ENCODE measurements around the gene PABPN1L. TPM values are rescaled to one million over a fixed set of nuclear protein-coding genes. Genes with fewer than 3 reads are reported as not detected.
"Not testable (repeated sequence)": the region's sequence is repeated elsewhere in the genome, so short reads cannot be mapped to it uniquely, and the experiment has no call there.

PABPN1L gene
- total RNA-seq, 2 donors from 2014 or later: not detected

DNA sequence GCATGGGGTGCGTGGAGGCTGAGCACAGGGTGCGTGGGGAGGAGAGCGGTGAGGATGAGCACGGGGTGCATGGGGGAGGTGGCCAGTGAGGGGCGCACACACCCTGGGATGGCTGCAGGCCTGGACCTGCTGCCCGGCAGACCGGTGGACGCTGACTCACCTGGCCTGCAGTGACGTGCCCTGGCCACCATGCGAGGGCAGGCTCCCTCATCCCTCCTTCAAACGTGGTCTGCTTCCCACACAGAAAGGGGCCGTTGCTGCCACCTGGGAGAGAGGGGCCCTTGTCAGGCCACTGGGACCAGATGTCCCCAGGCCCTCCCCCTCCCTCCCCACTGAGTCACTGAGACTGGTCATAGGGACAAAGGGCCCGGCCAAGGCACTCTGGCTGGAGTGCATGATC, 34.6 kb downstream of the PABPN1L start:
- H3K4me3 Mint-ChIP-seq: no peak overlapping the region
- H3K27ac Mint-ChIP-seq: no peak overlapping the region
- no peaks in the 10 kb centered on the region for H3K9me3 Mint-ChIP-seq
- no peaks in the 10 kb centered on the region for H3K4me1 Mint-ChIP-seq
- H3K27me3 Mint-ChIP-seq: no peaks in the 10 kb centered on the region
- no peak for ATAC-seq (replicated peaks)
- no peaks in the 10 kb centered on the region for H3K36me3 Mint-ChIP-seq (ENCODE audit: low read depth)

DNA sequence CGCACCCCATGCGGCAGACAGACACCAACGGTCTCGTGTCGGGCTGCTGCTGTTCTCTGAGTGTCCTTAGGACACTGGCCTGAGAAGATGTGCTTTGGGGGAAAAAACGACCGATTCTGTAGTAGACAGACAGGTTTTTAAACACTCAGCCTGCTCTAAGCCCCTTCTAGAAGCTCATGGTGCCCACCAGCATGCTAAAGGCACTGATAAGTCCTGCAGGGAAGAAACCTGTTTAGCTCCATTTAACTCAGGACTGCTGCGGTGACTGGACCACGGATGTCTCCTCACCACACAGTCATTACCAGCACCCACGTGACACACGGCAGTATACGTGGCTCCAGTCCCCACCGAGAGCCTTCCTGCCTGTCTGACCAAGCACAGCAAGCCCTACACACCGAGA, 35.7 kb downstream of the PABPN1L start:
- H3K4me3 Mint-ChIP-seq: no peak overlapping the region
- no peaks in the 10 kb centered on the region for H3K9me3 Mint-ChIP-seq
- H3K36me3 Mint-ChIP-seq (ENCODE audit: low read depth): no peaks in the 10 kb centered on the region
- H3K27ac Mint-ChIP-seq: no peak overlapping the region
- no peaks in the 10 kb centered on the region for H3K27me3 Mint-ChIP-seq
- H3K4me1 Mint-ChIP-seq: no peaks in the 10 kb centered on the region
- ATAC-seq (replicated peaks): no peak

DNA sequence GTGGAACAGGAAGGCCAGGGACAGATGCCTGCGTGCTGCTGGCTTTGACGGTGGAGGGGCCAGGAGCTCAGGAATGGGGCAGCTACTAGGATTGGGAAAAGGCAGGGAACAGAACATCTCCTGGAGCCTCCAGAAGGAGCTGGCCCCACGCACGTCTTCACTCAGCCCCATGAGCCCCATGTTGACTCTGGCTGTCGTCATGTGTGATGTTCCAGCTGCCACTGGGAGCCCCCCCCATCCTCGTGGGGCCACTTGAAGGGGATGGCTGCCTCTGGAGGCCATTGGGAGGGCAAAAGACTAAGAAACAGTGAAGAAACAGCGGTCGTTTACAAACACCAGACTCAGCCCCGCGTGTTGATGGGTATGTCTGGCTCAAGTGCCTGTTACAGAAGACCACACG, 36.2 kb downstream of the PABPN1L start:
- no peak overlapping the region for H3K27ac Mint-ChIP-seq
- H3K36me3 Mint-ChIP-seq (ENCODE audit: low read depth): no peaks in the 10 kb centered on the region
- H3K4me1 Mint-ChIP-seq: no peaks in the 10 kb centered on the region
- H3K27me3 Mint-ChIP-seq: no peaks in the 10 kb centered on the region
- ATAC-seq (replicated peaks): no peak
- H3K9me3 Mint-ChIP-seq: no peaks in the 10 kb centered on the region
- H3K4me3 Mint-ChIP-seq: no peak overlapping the region

GRCh38 chr16:88828711-88829110, 37.7 kb downstream of the PABPN1L start:
- H3K27me3 Mint-ChIP-seq: no peaks in the 10 kb centered on the region
- H3K4me3 Mint-ChIP-seq: no peak overlapping the region
- ATAC-seq (replicated peaks): no peak
- H3K4me1 Mint-ChIP-seq: no peaks in the 10 kb centered on the region
- no peaks in the 10 kb centered on the region for H3K9me3 Mint-ChIP-seq
- H3K36me3 Mint-ChIP-seq (ENCODE audit: low read depth): no peaks in the 10 kb centered on the region
- H3K27ac Mint-ChIP-seq: no peak overlapping the region

GRCh38 chr16:88827727-88828126, 38.7 kb downstream of the PABPN1L start:
- Mint-ChIP-seq H3K9me3 (no peaks in the 10 kb centered on the region), H3K27ac (no peak overlapping the region), H3K4me3 (no peak overlapping the region), H3K36me3 (ENCODE audit: low read depth) (no peaks in the 10 kb centered on the region), H3K4me1 (no peaks in the 10 kb centered on the region), H3K27me3 (no peaks in the 10 kb centered on the region)
- ATAC-seq (replicated peaks): no peak

DNA sequence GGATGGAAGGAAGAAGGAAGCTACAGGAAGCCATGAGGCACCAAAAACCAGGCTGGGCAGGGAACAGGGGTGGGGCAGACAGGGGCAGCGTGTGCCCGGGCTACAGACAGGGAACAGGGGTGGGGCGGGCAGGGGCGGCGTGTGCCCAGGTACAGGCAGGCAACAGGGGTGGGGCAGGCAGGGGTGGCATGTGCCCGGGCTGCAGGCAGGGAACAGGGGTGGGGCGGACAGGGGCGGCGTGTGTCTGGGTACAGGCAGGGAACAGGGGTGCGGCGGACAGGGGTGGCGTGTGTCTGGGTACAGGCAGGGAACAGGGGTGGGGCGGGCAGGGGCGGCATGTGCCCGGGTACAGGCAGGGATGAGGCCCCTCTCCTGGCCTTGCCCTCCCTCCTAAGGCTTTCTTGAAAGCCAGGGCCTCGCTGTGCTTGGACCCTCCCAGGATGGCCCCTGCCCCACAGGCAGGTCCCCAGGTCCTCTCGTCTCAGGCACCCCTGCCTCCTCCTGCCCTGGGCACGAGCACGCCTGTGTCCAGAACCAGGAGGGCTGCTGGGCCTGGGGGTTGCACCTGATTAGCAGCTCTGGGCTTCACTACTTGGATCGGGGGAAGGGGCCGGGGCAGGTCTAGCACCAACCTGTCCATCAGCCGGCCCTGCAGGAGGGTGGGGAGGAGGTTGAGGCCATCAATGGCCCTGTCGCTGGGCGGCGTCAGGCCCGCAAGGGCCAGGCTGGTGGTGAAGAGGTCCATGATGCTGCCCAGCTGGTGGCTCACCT, 40.2 kb downstream of the PABPN1L start:
- H3K4me3 Mint-ChIP-seq: no peak overlapping the region
- no peaks in the 10 kb centered on the region for H3K27me3 Mint-ChIP-seq
- H3K4me1 Mint-ChIP-seq: no peaks in the 10 kb centered on the region
- H3K27ac Mint-ChIP-seq: no peak overlapping the region
- no peaks in the 10 kb centered on the region for H3K36me3 Mint-ChIP-seq (ENCODE audit: low read depth)
- H3K9me3 Mint-ChIP-seq: no peaks in the 10 kb centered on the region
- ATAC-seq (replicated peaks): no peak

DNA sequence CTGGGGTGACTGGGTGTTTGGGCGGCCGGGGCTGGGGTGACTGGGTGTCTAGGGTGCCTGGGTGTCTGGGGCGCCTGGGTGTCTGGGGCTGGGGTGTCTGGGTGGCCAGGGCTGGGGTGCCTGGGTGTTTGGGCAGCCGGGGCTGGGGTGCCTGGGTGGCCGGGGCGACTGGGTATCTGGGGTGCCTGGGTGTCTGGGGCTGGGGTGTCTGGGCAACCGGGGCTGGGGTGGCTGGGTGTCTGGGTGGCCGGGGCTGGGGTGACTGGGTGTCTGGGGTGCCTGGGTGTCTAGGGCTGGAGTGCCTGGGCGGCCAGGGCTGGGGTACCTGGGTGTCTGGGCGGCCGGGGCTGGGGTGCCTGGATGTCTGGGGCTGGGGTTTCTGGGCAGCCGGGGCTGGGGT, 41.3 kb downstream of the PABPN1L start:
- no peak for ATAC-seq (replicated peaks)
- Mint-ChIP-seq H3K4me1 (no peaks in the 10 kb centered on the region), H3K27me3 (no peaks in the 10 kb centered on the region), H3K27ac (no peak overlapping the region), H3K9me3 (no peaks in the 10 kb centered on the region), H3K4me3 (no peak overlapping the region), H3K36me3 (ENCODE audit: low read depth) (no peaks in the 10 kb centered on the region)

GRCh38 chr16:88824256-88825077, 42.0 kb downstream of the PABPN1L start:
- Mint-ChIP-seq H3K27me3 (no peaks in the 10 kb centered on the region), H3K27ac (no peak overlapping the region), H3K9me3 (no peaks in the 10 kb centered on the region), H3K36me3 (ENCODE audit: low read depth) (no peaks in the 10 kb centered on the region), H3K4me3 (no peak overlapping the region), H3K4me1 (no peaks in the 10 kb centered on the region)
- ATAC-seq (replicated peaks): no peak

- H3K4me1 Mint-ChIP-seq; H3K4me3 Mint-ChIP-seq; H3K9me3 Mint-ChIP-seq; ATAC-seq (replicated peaks); H3K36me3 Mint-ChIP-seq (ENCODE audit: low read depth); H3K27me3 Mint-ChIP-seq; H3K27ac Mint-ChIP-seq: not testable (repeated sequence)
These were observed 42.8 kb downstream of the PABPN1L start for GRCh38 chr16:88823646-88824045.

GRCh38 chr16:88822281-88823040, 44.0 kb downstream of the PABPN1L start:
- ATAC-seq (replicated peaks): no peak
- Mint-ChIP-seq H3K27ac (no peak overlapping the region), H3K4me1 (no peaks in the 10 kb centered on the region), H3K27me3 (no peaks in the 10 kb centered on the region), H3K4me3 (no peak overlapping the region), H3K36me3 (ENCODE audit: low read depth) (no peaks in the 10 kb centered on the region), H3K9me3 (no peaks in the 10 kb centered on the region)

DNA sequence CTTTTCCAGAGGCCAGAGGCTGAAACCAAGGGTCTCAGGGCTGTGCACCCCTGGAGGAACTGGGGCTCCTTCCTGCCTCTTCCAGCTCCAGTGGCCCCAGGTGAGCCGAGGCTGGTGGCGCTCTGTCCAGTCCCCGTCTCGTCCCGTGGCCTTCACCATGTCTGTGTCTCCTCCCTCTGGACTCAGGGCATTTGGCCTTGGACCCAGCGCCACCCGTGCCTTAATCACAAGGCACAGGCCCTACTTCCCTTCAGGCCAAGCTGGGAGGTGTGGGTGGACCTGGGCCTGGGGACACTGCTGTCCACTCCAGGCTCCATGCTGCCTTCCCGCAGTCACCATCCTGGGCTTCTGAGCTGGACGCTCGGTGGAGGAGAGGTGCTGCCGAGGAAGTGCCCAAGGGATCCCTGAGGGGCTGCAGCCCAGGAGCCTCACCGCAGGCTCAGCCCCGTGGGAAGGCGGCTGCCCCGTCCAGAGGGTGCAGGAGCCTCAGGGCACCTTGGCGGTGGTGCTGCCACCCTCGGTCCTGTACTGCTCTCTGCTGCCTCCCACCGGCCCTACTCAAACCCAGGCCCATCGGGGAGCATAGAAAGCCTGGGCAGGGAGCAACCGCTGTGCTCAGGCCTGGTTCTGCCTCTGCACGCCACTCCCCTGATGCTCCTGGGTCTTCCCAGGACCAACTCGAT, 45.2 kb downstream of the PABPN1L start:
- H3K4me1 Mint-ChIP-seq: no peaks in the 10 kb centered on the region
- ATAC-seq (replicated peaks): no peak
- no peak overlapping the region for H3K27ac Mint-ChIP-seq
- H3K9me3 Mint-ChIP-seq: no peaks in the 10 kb centered on the region
- H3K4me3 Mint-ChIP-seq: no peak overlapping the region
- H3K36me3 Mint-ChIP-seq (ENCODE audit: low read depth): no peaks in the 10 kb centered on the region
- no peaks in the 10 kb centered on the region for H3K27me3 Mint-ChIP-seq

DNA sequence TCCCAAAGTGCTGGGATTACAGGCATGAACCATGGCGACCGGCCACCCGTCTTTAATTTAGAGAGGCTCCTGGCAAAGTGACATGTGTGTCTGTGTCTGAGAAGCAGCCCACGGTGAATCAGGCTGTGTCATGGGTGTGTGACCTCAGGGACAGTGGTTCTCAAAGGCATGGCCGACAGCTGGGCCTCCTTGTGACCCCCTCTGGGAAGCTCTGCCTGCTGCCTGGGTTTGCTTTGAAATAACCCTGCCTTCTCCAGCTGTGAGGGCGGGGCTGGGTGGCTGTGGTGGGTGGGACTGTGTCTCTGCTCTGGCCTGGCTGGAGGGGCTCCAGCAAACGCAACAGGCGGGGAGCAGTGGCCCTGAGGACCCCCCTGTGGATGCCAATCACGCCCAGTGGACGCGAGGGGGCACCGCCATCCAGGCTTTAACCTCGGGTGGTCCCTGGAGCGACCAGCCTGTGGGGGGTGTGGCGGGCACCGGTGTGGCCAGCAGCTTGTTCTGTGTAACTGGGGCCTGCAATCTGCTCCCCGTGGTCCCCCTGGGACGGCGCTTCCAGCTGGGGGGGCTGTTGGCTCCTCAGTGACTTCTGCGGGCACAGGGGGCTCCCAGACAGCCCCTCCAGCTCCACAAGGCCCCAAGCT, 46.0 kb downstream of the PABPN1L start:
- no peaks in the 10 kb centered on the region for H3K9me3 Mint-ChIP-seq
- H3K36me3 Mint-ChIP-seq (ENCODE audit: low read depth): no peaks in the 10 kb centered on the region
- no peaks in the 10 kb centered on the region for H3K27me3 Mint-ChIP-seq
- H3K4me3 Mint-ChIP-seq: no peak overlapping the region
- no peaks in the 10 kb centered on the region for H3K4me1 Mint-ChIP-seq
- no peak overlapping the region for H3K27ac Mint-ChIP-seq
- ATAC-seq (replicated peaks): no peak

- no peak overlapping the region for H3K4me3 Mint-ChIP-seq
- H3K27me3 Mint-ChIP-seq: no peaks in the 10 kb centered on the region
- H3K4me1 Mint-ChIP-seq: no peaks in the 10 kb centered on the region
- no peaks in the 10 kb centered on the region for H3K36me3 Mint-ChIP-seq (ENCODE audit: low read depth)
- ATAC-seq (replicated peaks): no peak
- H3K27ac Mint-ChIP-seq: no peak overlapping the region
- H3K9me3 Mint-ChIP-seq: no peaks in the 10 kb centered on the region
These were observed 47.3 kb downstream of the PABPN1L start for GRCh38 chr16:88819126-88819525.

GRCh38 chr16:88818575-88818874, 47.9 kb downstream of the PABPN1L start:
- Mint-ChIP-seq H3K4me3 (no peak overlapping the region), H3K9me3 (no peaks in the 10 kb centered on the region), H3K4me1 (no peaks in the 10 kb centered on the region), H3K27ac (no peak overlapping the region), H3K36me3 (ENCODE audit: low read depth) (no peaks in the 10 kb centered on the region), H3K27me3 (no peaks in the 10 kb centered on the region)
- ATAC-seq (replicated peaks): no peak

Data from activated T-helper 17 cell treated with anti-CD3 and anti-CD28 coated beads, Interleukin-2, amount 50 U/mL, for 72 hours (primary cell).